NCI-H1048 (cell line): ENCODE measurements around the gene HNRNPF.

Experiments
- DNase-seq: peaks from one replicate; lab custom pipeline; 2025; lab: John Stamatoyannopoulos, UW

Gene HNRNPF

GRCh38 chr10:43376828-43377423 lies 32.1 kb downstream of the HNRNPF start:
- no peak for DNase-seq

DNA sequence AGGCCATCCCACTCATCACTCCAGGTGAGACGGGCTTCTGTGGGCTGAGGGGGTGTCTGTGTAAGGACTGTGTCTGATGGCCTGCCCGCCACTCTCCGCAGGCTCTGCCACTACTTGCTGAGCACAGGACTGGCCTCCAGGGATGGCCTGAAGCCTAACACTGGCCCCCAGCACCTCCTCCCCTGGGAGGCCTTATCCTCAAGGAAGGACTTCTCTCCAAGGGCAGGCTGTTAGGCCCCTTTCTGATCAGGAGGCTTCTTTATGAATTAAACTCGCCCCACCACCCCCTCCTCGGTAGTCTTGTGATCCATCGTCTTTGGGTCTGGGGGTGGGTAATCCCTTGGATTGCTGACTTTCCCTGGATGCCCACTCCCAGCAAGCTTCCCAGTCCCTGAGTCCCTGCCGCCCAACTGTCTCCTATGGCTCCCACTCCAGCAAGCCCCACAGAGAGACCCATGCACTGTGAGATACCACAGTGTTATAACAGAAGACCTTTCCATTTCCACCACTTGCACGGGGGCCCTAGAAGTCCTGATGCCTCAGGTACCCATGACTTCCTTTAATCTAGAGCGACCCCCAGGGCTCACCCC lies 32.8 kb downstream of the HNRNPF start:
- no peak for DNase-seq

- DNase-seq: no peak
Measured at GRCh38 chr10:43375401-43376020, 33.5 kb downstream of the HNRNPF start.

DNA sequence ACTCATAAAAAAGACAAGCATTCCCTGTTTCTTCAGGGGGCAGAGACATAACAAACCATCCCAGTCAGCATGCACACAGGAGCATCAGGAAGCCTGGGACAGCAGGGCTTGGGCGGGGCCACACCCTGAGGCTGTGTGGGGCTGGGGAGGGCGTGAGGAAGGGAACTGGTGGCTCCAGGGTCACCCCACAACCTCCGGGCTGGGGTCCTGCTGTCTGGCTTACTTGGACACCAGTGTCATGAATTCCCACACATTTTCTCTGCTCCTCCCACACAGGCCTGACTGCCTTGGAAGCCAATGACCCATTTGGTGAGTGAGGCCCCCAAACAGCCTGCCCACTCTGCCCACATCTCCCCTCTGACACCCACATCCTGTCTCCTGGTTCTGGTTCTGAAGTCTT lies 34.8 kb downstream of the HNRNPF start:
- no peak for DNase-seq

DNA sequence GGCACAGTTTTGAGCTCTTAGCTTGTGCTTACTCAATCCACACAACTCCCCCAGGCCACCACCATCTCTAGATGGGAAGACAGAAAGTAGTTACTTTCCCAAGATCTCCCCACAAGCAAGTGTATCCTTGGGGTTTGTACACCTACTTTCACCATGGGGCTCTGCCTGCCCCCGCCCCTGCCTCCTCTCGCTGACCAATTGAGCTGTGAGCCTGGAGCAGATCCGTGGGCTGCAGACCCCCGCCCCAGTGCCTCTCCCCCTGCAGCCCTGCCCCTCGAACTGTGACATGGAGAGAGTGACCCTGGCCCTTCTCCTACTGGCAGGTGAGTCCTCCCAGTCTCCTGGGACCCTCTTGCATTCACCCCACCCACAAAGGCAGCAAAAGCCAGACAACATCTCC lies 35.5 kb downstream of the HNRNPF start:
- DNase-seq: no peak

GRCh38 chr10:43372765-43373361 lies 36.1 kb downstream of the HNRNPF start:
- no peak for DNase-seq

DNA sequence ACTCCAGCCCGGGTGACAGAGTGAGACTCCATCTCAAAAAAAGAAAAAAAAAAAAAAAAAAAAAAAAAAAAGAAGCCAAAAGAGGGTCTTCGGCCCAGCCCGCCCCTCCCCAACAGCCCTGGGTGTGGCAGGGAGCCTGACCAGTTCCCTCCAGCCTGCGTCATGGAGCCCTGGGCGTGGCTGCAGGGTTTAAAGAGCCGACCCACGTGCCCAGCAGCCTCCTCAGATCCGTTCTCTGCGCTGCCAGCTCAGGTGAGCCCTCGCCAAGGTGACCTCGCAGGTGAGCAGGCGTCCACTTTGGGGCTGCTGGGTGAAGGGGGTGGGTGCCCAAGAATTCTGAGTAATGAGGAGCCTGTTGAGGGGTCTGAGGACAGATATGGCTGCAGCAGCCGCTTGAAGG lies 37.6 kb downstream of the HNRNPF start, which contains the start of gene FXYD4:
FXYD4 (plus strand) TSS at position 219 of the 400 bp plus-strand sequence. CDS start 2,111 bp downstream, outside the sequence.
- no peak for DNase-seq

DNA sequence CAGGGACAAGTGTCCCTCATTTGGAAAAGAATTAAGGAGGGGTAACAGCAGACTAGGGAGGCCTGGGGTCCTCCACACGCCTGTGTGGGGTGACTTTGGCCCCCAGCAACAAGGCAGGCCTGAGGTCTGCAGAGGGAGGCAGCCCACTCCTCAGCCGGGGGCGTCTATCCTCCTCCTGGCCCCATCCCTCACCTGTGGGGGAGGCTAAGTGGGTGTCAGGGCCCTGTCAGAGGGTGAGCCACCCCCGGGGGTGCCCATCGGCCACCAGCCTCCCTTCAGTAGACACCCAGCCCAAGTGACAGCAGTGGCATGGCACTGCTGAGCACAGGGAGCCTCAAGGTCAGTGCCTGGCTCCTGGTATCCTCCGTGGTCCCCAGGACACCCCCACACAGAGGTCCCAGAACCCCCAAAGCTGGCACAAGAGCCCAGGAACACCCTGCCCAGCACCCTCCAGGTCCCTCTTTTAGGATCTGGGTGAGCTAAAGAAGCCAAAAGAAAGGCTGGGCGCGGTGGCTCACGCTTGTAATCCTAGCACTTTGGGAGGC lies 38.2 kb downstream of the HNRNPF start:
- DNase-seq: no peak

GRCh38 chr10:43369921-43370320 lies 39.1 kb downstream of the HNRNPF start:
- DNase-seq: no peak

- no peak for DNase-seq
Measured at GRCh38 chr10:43365001-43365400, 44.0 kb downstream of the HNRNPF start.

DNA sequence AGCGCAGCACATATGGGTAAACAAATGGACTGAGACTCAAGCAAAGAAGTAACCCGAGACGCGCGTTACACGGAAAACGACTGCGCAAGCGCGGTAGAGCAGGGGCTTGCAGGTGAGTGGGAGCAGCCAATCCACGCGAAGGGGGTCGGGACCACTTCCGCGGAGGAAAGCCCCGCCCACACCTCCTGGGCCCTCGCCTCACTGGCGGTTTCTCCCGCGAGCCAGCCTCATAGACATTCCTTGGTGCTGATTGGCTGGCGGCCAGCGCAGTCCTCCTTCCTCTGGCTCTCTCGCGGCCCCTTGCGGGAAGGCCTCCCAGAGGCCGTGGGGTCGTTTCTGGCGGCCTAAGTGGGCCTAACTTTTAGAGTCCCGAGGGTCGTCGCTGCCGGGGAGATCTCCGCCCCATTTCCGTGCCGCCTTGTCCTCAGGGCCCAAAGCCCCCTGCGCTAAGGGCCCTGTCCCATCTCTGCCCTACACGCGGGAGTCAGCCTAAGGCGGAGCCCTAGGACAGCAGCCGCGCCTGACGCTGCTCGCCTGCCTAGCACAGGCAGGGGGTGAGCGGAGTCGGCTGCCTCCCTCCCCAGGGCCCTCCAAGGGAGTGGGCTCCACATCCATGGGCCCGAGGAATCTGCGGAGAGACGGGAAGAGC lies 46.7 kb downstream of the HNRNPF start:
- peak; percentile 99 for DNase-seq

DNA sequence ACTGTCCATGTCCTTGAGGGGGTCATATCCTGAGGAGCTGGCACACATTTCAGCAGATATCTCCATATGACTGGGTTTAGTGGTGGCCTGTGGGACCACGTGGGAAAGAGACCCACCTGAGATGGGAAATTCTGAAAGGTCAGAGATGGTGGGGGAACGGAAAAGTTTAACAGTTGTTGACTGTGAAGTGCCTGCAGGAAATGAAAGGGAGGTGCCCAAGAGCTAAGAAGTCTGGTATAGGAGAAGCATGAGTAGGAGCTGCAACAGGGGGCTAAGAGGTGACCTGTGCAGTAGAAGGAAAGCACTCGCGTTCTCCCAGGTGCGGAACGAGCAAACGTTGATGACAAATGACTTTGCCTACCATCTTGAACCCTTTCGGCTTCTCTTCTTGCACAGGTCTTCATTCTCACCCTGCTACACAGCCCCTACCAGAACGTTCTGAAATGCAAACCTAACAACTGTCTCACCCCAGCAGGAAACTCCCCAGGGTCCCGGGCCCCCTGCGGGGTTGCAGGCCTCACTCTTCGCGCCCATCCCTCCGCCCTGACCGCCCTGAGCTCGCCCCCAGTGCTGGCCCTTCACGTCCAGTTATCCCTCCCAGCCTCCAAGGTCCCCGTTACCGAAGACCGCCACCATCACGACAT lies 47.3 kb downstream of the HNRNPF start:
- no peak for DNase-seq

- no peak for DNase-seq
Measured at GRCh38 chr10:43360086-43360485, 48.9 kb downstream of the HNRNPF start.

- no peak for DNase-seq
Measured at GRCh38 chr10:43355749-43356371, 53.1 kb downstream of the HNRNPF start.

- DNase-seq: no peak
Measured at GRCh38 chr10:43354879-43355380, 54.1 kb downstream of the HNRNPF start.

DNA sequence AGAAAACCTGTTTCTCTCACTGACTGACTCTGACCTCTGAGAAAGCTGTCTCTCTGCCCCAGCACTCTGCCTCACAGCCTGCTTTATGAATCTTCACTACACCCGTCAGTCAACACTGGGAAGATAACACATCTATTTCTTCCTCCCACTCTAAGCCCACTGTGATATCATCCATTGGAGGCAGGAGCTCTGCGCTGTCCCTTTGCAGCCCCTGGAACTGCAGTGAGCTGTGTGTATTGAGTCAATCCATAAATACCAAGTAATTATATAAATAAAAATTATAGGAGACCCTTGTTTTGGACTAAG lies 54.7 kb downstream of the HNRNPF start:
- no peak for DNase-seq

- DNase-seq: no peak
Measured at GRCh38 chr10:43353495-43354329, 55.3 kb downstream of the HNRNPF start.

DNA sequence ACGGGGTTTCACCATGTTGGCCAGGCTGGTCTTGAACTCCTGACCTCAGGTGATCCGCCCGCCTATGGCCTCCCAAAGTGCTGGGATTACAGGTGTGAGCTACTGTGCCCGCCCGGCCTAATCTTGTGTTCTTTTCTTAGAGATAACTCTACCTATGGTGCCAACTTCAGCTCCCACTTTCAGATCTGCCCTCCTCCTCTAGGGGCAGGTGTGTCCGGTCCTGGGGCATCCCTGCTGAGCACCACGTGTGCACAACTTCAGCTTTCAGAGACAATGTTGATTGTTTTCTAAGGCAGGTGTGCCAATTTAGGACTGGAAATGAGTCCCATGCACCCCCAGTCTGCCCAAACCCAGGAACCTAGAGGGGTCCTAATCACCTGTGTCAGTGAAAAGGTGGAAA lies 56.0 kb downstream of the HNRNPF start:
- DNase-seq: no peak

DNA sequence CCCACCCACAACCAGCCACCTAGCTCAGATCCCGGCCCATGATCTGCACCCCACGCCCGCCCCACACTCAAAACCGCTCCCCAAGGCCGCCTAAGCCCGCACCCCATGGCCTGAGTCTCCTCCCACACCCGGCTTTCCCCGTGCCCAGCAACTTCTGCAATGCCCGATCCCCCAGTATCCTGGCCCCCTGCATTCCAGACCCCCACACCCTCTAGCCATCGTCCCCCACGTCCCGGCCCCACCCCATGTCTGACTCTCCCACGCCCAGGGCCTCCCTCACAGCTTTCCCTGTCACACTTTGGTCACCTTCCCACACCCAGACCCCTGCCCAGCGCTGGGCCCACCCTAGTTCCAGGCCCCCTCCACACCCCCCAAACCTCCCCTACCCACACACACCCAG lies 57.7 kb downstream of the HNRNPF start:
- DNase-seq: no peak

DNA sequence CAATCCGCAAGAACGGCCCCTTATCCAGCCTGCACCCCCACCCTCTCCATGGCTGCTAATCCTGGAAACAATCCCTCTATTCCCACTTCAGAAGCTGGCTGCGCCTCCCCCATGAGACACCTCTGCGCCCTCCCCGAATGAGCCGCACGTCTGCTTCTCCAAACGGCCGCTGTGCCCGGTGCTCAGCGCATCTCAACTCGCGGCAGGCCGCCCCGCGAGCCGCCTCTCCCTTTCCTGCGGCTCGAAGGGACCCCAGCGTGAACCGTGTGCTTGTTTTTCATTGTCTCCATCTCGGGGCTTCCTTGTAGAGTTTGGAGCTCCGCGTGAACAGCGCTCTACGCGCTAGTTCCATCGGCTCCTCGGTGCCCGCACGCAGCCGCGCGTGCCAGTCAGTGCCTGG lies 58.3 kb downstream of the HNRNPF start:
- no peak for DNase-seq

DNA sequence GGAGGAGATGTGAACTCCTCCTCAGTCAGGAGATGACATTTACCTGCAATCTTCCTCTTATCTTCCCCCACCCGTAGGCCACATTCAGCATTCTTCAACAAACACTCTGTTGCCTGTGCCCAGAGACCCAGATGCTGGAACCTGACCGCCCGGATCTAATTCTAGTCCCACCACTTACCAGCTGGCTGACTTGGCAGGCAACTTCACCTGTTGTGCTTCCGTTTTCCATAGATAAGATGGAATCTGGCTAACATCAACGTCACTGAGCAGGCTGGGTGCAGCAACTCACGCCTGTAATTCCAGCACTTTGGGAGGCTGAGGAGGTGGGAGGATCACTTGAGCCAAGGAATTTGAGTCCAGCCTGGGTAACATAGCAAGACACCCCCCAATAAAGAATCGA lies 58.8 kb downstream of the HNRNPF start:
- DNase-seq: no peak
